ENCODE results near the gene IMMP2L. TPM values are rescaled to one million over a fixed set of nuclear protein-coding genes. Genes with fewer than 3 reads are reported as not detected.

The IMMP2L gene
- total and polyA plus RNA-seq, 2 of the 4 experiments (the other 2 are of a cell fraction), result 5.8 to 9.3 TPM

DNA sequence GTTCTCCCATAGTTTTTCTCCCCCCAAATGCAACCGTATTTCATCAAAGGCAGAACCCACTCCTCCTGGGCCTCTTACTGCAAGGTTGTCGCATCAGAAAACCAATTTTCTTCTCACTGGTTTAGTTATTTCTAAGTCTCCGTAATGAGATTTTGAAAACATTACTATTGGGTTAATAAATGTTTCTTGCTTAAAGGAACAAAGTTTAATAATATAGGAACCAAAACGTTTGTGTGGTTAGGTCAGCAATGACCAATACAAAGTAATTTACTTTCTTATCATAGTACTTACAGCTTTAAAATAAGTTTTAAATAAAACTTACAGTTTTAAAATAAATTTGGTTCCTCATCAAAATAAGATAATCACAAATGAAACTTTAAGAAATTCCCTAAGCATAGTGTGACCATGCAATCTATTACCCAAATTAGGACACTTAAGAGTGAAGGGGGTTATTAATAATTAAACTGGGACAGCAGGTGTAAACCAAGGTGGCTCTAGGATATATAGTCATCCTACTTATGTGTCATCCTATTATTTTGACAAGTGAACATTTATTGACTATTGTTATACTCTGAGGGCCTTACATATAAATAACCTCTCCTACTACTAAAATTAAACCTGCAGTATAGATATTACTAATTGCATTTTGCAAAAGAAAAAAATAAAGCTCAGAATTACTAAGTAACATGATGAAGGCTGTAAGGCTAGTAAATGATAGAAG, 886.7 kb downstream of the IMMP2L start:
- H3K9me3 ChIP-seq (ENCODE audit: control insufficient read depth, insufficient read depth, low read length), result peaks cover 2% of the 10 kb centered on the region; the same call in 1 of the 2 replicates
- H4K5ac ChIP-seq (ENCODE audit: low read depth, low read length), result no peak overlapping the region
- no TSS peak for BruUV-seq (replicated peaks)
- no peak overlapping the region for H3K9ac ChIP-seq (ENCODE audit: low read depth, low read length)
- H3K23ac ChIP-seq (ENCODE audit: low read depth, low read length), result no peak overlapping the region
- ChIA-PET CTCF (no interaction called here), POLR2A (ENCODE audit: unreplicated experiment) (no interaction called here)
- H2AFZ ChIP-seq (replicated peaks; ENCODE audit: low read length, poor library complexity), result no peak overlapping the region
- H3K18ac ChIP-seq (ENCODE audit: low read depth, low read length), result no peak overlapping the region
- H3K36me3 ChIP-seq (ENCODE audit: control insufficient read depth, insufficient read depth, low read length), result no peaks in the 10 kb centered on the region
- no peaks in the 10 kb centered on the region for H4K20me1 ChIP-seq (ENCODE audit: insufficient read depth, low read length)
- intact Hi-C loops (cut with micrococcal nuclease), result no loop called here
- TF ChIP-seq CHD1 (IDR thresholded peaks at IDR 0.05; ENCODE audit: low read depth, low read length), result no peak
- TF ChIP-seq NFE2L2 (IDR thresholded peaks at IDR 0.05; ENCODE audit: low read depth, low read length), result no peak
- no peak for TF ChIP-seq SMC3 (IDR thresholded peaks at IDR 0.05; ENCODE audit: low read depth, low read length)
- TF ChIP-seq MAZ (IDR thresholded peaks at IDR 0.05; ENCODE audit: borderline replicate concordance, low read depth, low read length), result no peak
- TF ChIP-seq, protein P1, sequence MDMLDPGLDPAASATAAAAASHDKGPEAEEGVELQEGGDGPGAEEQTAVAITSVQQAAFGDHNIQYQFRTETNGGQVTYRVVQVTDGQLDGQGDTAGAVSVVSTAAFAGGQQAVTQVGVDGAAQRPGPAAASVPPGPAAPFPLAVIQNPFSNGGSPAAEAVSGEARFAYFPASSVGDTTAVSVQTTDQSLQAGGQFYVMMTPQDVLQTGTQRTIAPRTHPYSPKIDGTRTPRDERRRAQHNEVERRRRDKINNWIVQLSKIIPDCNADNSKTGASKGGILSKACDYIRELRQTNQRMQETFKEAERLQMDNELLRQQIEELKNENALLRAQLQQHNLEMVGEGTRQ (IDR thresholded peaks at IDR 0.05; ENCODE audit: low read depth, low read length), result no peak
- TF ChIP-seq RCOR1 (IDR thresholded peaks at IDR 0.05; ENCODE audit: insufficient replicate concordance, low read length), result no peak
- TF ChIP-seq RAD21 (IDR thresholded peaks at IDR 0.05; ENCODE audit: low read length), result no peak
- no peak for TF ChIP-seq BHLHE40 (IDR thresholded peaks at IDR 0.05; ENCODE audit: low read depth, low read length)
- TF ChIP-seq CEBPB (IDR thresholded peaks at IDR 0.05; ENCODE audit: low read depth, low read length), result no peak
- H4K8ac ChIP-seq (ENCODE audit: low read depth in 2 of 2, low read length in 2 of 2), result no peak overlapping the region
- in situ Hi-C loops (cut with MboI; ENCODE audit: low sequenced_read_pairs), result no loop called here
- WGBS, 2 experiments (ENCODE audit: extremely low coverage in 2 of 2, insufficient read length in 1 of 2), result no CpG with 5 or more reads among the region's 4 CpGs
- no peak overlapping the region for H2AK9ac ChIP-seq (replicated peaks; ENCODE audit: low read depth, low read length, poor library complexity)
- no peaks in the 10 kb centered on the region for H3K9me1 ChIP-seq (ENCODE audit: insufficient read depth, low read length)
- H3K4ac ChIP-seq (ENCODE audit: low read depth, low read length), result no peak overlapping the region
- H3K79me1 ChIP-seq (ENCODE audit: low read depth in 1 of 2, low read length in 2 of 2), result no peaks in the 10 kb centered on the region
- DNase-seq (no peak), ATAC-seq (ENCODE audit: low read depth) (no peak)
- no peak overlapping the region for H3K27ac ChIP-seq (ENCODE audit: insufficient read depth, low read length)
- no peak overlapping the region for H2BK15ac ChIP-seq (ENCODE audit: low read depth, low read length)
- no peak overlapping the region for H3K4me2 ChIP-seq (ENCODE audit: low read depth, low read length)
- H2BK5ac ChIP-seq (ENCODE audit: low read depth, low read length, poor library complexity, severe bottlenecking), result no peak overlapping the region
- no peak overlapping the region for H4K91ac ChIP-seq (ENCODE audit: insufficient read depth, low read depth, low read length)
- H3K4me1 ChIP-seq (ENCODE audit: control insufficient read depth, insufficient read depth, low read length), result peaks cover 2% of the 10 kb centered on the region; the same call in 1 of the 2 replicates
- no peak overlapping the region for H2AK5ac ChIP-seq (ENCODE audit: low read depth, low read length)
- H3K4me3 ChIP-seq (ENCODE audit: insufficient read depth, low read depth, low read length), result no peak overlapping the region
- no peaks in the 10 kb centered on the region for H3K27me3 ChIP-seq (ENCODE audit: control insufficient read depth, insufficient read depth, low read length)
- H2BK120ac ChIP-seq (ENCODE audit: low read depth, low read length), result no peak overlapping the region
- H2BK20ac ChIP-seq (ENCODE audit: low read depth, low read length), result no peak overlapping the region
- H3K56ac ChIP-seq (ENCODE audit: extremely low read depth, insufficient read depth, low read length), result no peak overlapping the region
- dilution Hi-C loops (cut with HindIII; ENCODE audit: low sequenced_read_pairs, unreplicated experiment), result no loop called here
- no peak overlapping the region for H3K14ac ChIP-seq (replicated peaks; ENCODE audit: low read depth, low read length)
